Caco-2 (cell line): Measurements from ENCODE around the gene THBS4. TPM values are rescaled to one million over a fixed set of nuclear protein-coding genes. Genes with fewer than 3 reads are reported as not detected.

Source experiments
- BruUV-seq: library from RNA; stranded (reverse); fragments of 400-500 nt; replicated peaks from 2 replicates; lab custom pipeline; 2021; lab: Mats Ljungman, UMichigan
- CTCF ChIA-PET: fragments of 300-600 bp; sonication (Branson Sonifier 250); formaldehyde crosslinking; loops from one replicate; lab custom pipeline; 2022; ENCODE audit warnings: antibody characterized with exemption; lab: Charles Lee
- POLR2A ChIA-PET: fragments of 300-600 bp; sonication (Branson Sonifier 250); formaldehyde crosslinking; loops from one replicate; lab custom pipeline; 2022; ENCODE audit warnings: antibody characterized with exemption; lab: Charles Lee
- DNase-seq, 2 experiments: peaks; one replicate each; pipeline versions ENCODE4 v3.0.0 to v3.0.0-alpha.2; 2020 to 2022
- H3K27me3 ChIP-seq: replicated peaks from 2 replicates; pipeline ENCODE4 v1.6.0; 2011; ENCODE audit warnings: low read length; ENCODE audit not compliant: control insufficient read depth, insufficient read depth
- H3K36me3 ChIP-seq: 2 replicates; pipeline ENCODE4 v1.5.1; 2011; ENCODE audit warnings: low read length; ENCODE audit not compliant: control insufficient read depth, insufficient read depth
- H3K4me1 ChIP-seq: fragments of 250-450 bp; sonication (Bioruptor Pico); 2 replicates; pipeline ENCODE4 v1.5.1; 2020; ENCODE audit warnings: mild to moderate bottlenecking
- H3K4me3 ChIP-seq: 2 replicates; pipeline ENCODE4 v1.5.1; 2011; ENCODE audit warnings: low read depth, mild to moderate bottlenecking, control low read depth, low read length
- H3K9me3 ChIP-seq: fragments of 250-450 bp; sonication (Bioruptor Pico); 2 replicates; pipeline ENCODE4 v1.5.1; 2020; ENCODE audit warnings: mild to moderate bottlenecking, moderate library complexity
- H3K27ac Mint-ChIP-seq: one replicate; pipeline ENCODE4 v1.8.0; 2022; ENCODE audit warnings: mixed read lengths; ENCODE audit not compliant: unreplicated experiment
- H3K27me3 Mint-ChIP-seq: one replicate; pipeline ENCODE4 v1.8.0; 2022; ENCODE audit warnings: mixed read lengths; ENCODE audit not compliant: insufficient read depth, unreplicated experiment
- H3K36me3 Mint-ChIP-seq: one replicate; pipeline ENCODE4 v1.8.0; 2022; ENCODE audit warnings: mild to moderate bottlenecking, mixed read lengths; ENCODE audit not compliant: insufficient read depth, unreplicated experiment
- H3K4me1 Mint-ChIP-seq: one replicate; pipeline ENCODE4 v1.8.0; 2022; ENCODE audit warnings: low read depth, mixed read lengths; ENCODE audit not compliant: unreplicated experiment
- H3K4me3 Mint-ChIP-seq: one replicate; pipeline ENCODE4 v1.8.0; 2022; ENCODE audit warnings: mild to moderate bottlenecking, moderate library complexity, mixed read lengths; ENCODE audit not compliant: unreplicated experiment
- H3K9me3 Mint-ChIP-seq: one replicate; pipeline ENCODE4 v1.8.0; 2022; ENCODE audit warnings: mixed read lengths; ENCODE audit not compliant: unreplicated experiment
- CTCF ChIP-seq, 2 experiments: fragments of 200-600 bp in 1 of 2; IDR thresholded peaks; 1 replicate in 1 of 2; 2 replicates in 1 of 2; pipeline versions ENCODE4 v1.5.1 to v1.8.0; 2011 to 2022; ENCODE audit warnings: antibody characterized with exemption in 1 of 2, control low read depth in 1 of 2, inconsistent platforms in 1 of 2, low read depth in 1 of 2, low read length in 1 of 2, mild to moderate bottlenecking in 1 of 2, moderate library complexity in 1 of 2; ENCODE audit not compliant: insufficient read depth in 1 of 2, severe bottlenecking in 1 of 2, unreplicated experiment in 1 of 2
- intact Hi-C: fragments of 100-400 bp; cut with micrococcal nuclease; formaldehyde crosslinking; loops from one replicate; pipeline ENCODE4 v1.10.0; 2022; ENCODE audit not compliant: unreplicated experiment
- total RNA-seq: library from RNA; stranded (reverse); gene quantifications from 2 replicates; pipeline ENCODE4 v1.2.3, GENCODE V29; 2022

The THBS4 gene
- total RNA-seq, 1 experiment from 2014 or later = not detected

- no peak for DNase-seq
- Histone ChIP-seq H3K9me3 (peaks cover 12% of the 10 kb centered on the region), H3K27me3 (no peaks in the 10 kb centered on the region), H3K4me1 (peaks cover 36% of the 10 kb centered on the region), H3K4me3 (no peak overlapping the region), H3K36me3 (no peaks in the 10 kb centered on the region; the same call in 1 of the 2 replicates)
- POLR2A ChIA-PET = no interaction called here
- Mint-ChIP-seq H3K4me3 (no peak overlapping the region), H3K4me1 (peaks cover 24% of the 10 kb centered on the region), H3K27ac (peak overlapping the region; percentile 5), H3K36me3 (peaks cover 45% of the 10 kb centered on the region), H3K27me3 (no peaks in the 10 kb centered on the region), H3K9me3 (peaks cover 17% of the 10 kb centered on the region)
- no peak for TF ChIP-seq CTCF (IDR thresholded peaks at IDR 0.05; ENCODE audit: insufficient read depth in 1 of 2, low read depth in 1 of 2, low read length in 1 of 2, severe bottlenecking in 1 of 2, unreplicated experiment in 1 of 2)
- intact Hi-C loops = no loop called here
- no TSS peak for BruUV-seq
- CTCF ChIA-PET = no interaction called here
Measured at GRCh38 chr5:80125022-80125961, 90.1 kb downstream of the THBS4 start.

GRCh38 chr5:80125962-80126480, 90.9 kb downstream of the THBS4 start:
- peaks cover 25% of the 10 kb centered on the region for H3K9me3 Mint-ChIP-seq
- intact Hi-C loops = no loop called here
- H3K27me3 ChIP-seq = no peaks in the 10 kb centered on the region
- BruUV-seq = no TSS peak
- H3K36me3 ChIP-seq = no peaks in the 10 kb centered on the region; the same call in 1 of the 2 replicates
- ChIA-PET POLR2A (no interaction called here), CTCF (no interaction called here)
- H3K27me3 Mint-ChIP-seq = no peaks in the 10 kb centered on the region
- no peak overlapping the region for H3K4me3 Mint-ChIP-seq
- H3K9me3 ChIP-seq = peaks cover 10% of the 10 kb centered on the region
- H3K4me3 ChIP-seq = no peak overlapping the region
- H3K27ac Mint-ChIP-seq = peak overlapping the region; percentile 5
- peak in 1 of 2 experiments; percentile 17 for TF ChIP-seq CTCF (IDR thresholded peaks at IDR 0.05; ENCODE audit: insufficient read depth in 1 of 2, low read depth in 1 of 2, low read length in 1 of 2, severe bottlenecking in 1 of 2, unreplicated experiment in 1 of 2)
- peaks cover 31% of the 10 kb centered on the region for H3K4me1 Mint-ChIP-seq
- peaks cover 53% of the 10 kb centered on the region for H3K36me3 Mint-ChIP-seq
- peaks cover 36% of the 10 kb centered on the region for H3K4me1 ChIP-seq
- DNase-seq = no peak

- no peak for TF ChIP-seq CTCF (IDR thresholded peaks at IDR 0.05; ENCODE audit: insufficient read depth in 1 of 2, low read depth in 1 of 2, low read length in 1 of 2, severe bottlenecking in 1 of 2, unreplicated experiment in 1 of 2)
- H3K9me3 ChIP-seq = 0 out of 2 replicates have a peak, but pooled peaks cover 6% of the 10 kb centered on the region
- H3K27ac Mint-ChIP-seq = no peak overlapping the region
- H3K27me3 ChIP-seq = no peaks in the 10 kb centered on the region
- H3K36me3 Mint-ChIP-seq = peaks cover 64% of the 10 kb centered on the region
- intact Hi-C loops = no loop called here
- H3K4me3 Mint-ChIP-seq = no peak overlapping the region
- no peak overlapping the region for H3K4me3 ChIP-seq
- no peak for DNase-seq
- no peaks in the 10 kb centered on the region; the same call in 1 of the 2 replicates for H3K36me3 ChIP-seq
- peaks cover 33% of the 10 kb centered on the region for H3K9me3 Mint-ChIP-seq
- H3K4me1 ChIP-seq = peaks cover 36% of the 10 kb centered on the region
- ChIA-PET POLR2A (no interaction called here), CTCF (no interaction called here)
- peaks cover 37% of the 10 kb centered on the region for H3K4me1 Mint-ChIP-seq
- H3K27me3 Mint-ChIP-seq = no peaks in the 10 kb centered on the region
- BruUV-seq = no TSS peak
Measured at GRCh38 chr5:80127116-80127552, 92.0 kb downstream of the THBS4 start.
